MM.1S (cell line): ENCODE results near the gene DTHD1.

Experiments
- DNase-seq: peaks from one replicate; pipeline ENCODE4 v3.0.0-alpha.2; 2015
- H2AFZ ChIP-seq: fragments of 300-600 bp; sonication (generic); 2 replicates; pipeline ENCODE4 v1.6.0; 2016; ENCODE audit warnings: antibody characterized with exemption, low read length
- H3F3A ChIP-seq: fragments of 300-600 bp; sonication (generic); 2 replicates; pipeline ENCODE4 v1.6.1; 2016; ENCODE audit warnings: mild to moderate bottlenecking, antibody characterized with exemption, low read length, moderate library complexity, mixed read lengths; ENCODE audit not compliant: insufficient read depth
- H3K27ac ChIP-seq: fragments of 300-600 bp; sonication (generic); 2 replicates; pipeline ENCODE4 v1.5.1; 2016; ENCODE audit warnings: mild to moderate bottlenecking, low read length
- H3K27me3 ChIP-seq: fragments of 300-600 bp; sonication (generic); replicated peaks from 2 replicates; pipeline ENCODE4 v1.6.0; 2016; ENCODE audit warnings: low read length; ENCODE audit not compliant: insufficient read depth
- H3K36me3 ChIP-seq: fragments of 300-600 bp; sonication (generic); replicated peaks from 2 replicates; pipeline ENCODE4 v1.6.1; 2016; ENCODE audit warnings: mild to moderate bottlenecking, low read length, mixed read lengths; ENCODE audit not compliant: insufficient read depth
- H3K4me1 ChIP-seq: fragments of 300-600 bp; sonication (generic); 2 replicates; pipeline ENCODE4 v1.6.1; 2016; ENCODE audit warnings: low read length, mixed read lengths
- H3K4me2 ChIP-seq: fragments of 300-600 bp; sonication (generic); 2 replicates; pipeline ENCODE4 v1.6.0; 2016; ENCODE audit warnings: low read depth, low read length
- H3K4me3 ChIP-seq: fragments of 300-600 bp; sonication (generic); 2 replicates; pipeline ENCODE4 v1.5.1; 2016; ENCODE audit warnings: low read length, mixed read lengths
- H3K79me2 ChIP-seq: fragments of 300-600 bp; sonication (generic); 2 replicates; pipeline ENCODE4 v1.6.1; 2016; ENCODE audit warnings: mixed run types, low read length, mixed read lengths
- H3K9ac ChIP-seq: fragments of 300-600 bp; sonication (generic); 2 replicates; pipeline ENCODE4 v1.6.1; 2016; ENCODE audit warnings: low read length, mixed read lengths
- H3K9me2 ChIP-seq: fragments of 300-600 bp; sonication (generic); replicated peaks from 2 replicates; pipeline ENCODE4 v1.6.1; 2016; ENCODE audit warnings: mild to moderate bottlenecking, low read length, mixed read lengths; ENCODE audit not compliant: insufficient read depth
- H3K9me3 ChIP-seq: fragments of 300-600 bp; sonication (generic); replicated peaks from 2 replicates; pipeline ENCODE4 v1.6.1; 2016; ENCODE audit warnings: mild to moderate bottlenecking, low read length, mixed read lengths; ENCODE audit not compliant: insufficient read depth
- H4K20me1 ChIP-seq: fragments of 300-600 bp; sonication (generic); 2 replicates; pipeline ENCODE4 v1.6.1; 2016; ENCODE audit warnings: mild to moderate bottlenecking, low read length, moderate library complexity, mixed read lengths; ENCODE audit not compliant: insufficient read depth
- CTCF ChIP-seq: fragments of 300-600 bp; sonication (generic); IDR thresholded peaks from 2 replicates; pipeline ENCODE4 v1.5.1; 2016; ENCODE audit warnings: antibody characterized with exemption, low read length, mixed read lengths
- EZH2 ChIP-seq: fragments of 300-600 bp; sonication (generic); optimal IDR thresholded peaks from 2 replicates; pipeline ENCODE3; 2017; ENCODE audit warnings: low read depth, mild to moderate bottlenecking, antibody characterized with exemption, low read length, mixed read lengths
- EZH2phosphoT487 ChIP-seq: fragments of 300-600 bp; sonication (generic); IDR thresholded peaks from 2 replicates; pipeline ENCODE4 v1.6.1; 2018; ENCODE audit warnings: antibody characterized with exemption, low read length

DTHD1 gene

GRCh38 chr4:36286481-36286871 lies 5.1 kb downstream of the DTHD1 start:
- H3F3A ChIP-seq = no peaks in the 10 kb centered on the region
- no peaks in the 10 kb centered on the region for H3K9me3 ChIP-seq
- H3K79me2 ChIP-seq = no peaks in the 10 kb centered on the region
- no peak overlapping the region for H3K4me3 ChIP-seq
- H2AFZ ChIP-seq = no peak overlapping the region
- no peaks in the 10 kb centered on the region; the same call in 1 of the 2 replicates for H3K4me1 ChIP-seq
- no peaks in the 10 kb centered on the region for H3K9me2 ChIP-seq
- H3K36me3 ChIP-seq = no peaks in the 10 kb centered on the region
- H3K9ac ChIP-seq = no peak overlapping the region
- no peak overlapping the region for H3K27ac ChIP-seq
- DNase-seq = no peak
- H3K27me3 ChIP-seq = no peaks in the 10 kb centered on the region
- H3K4me2 ChIP-seq = no peak overlapping the region
- TF ChIP-seq CTCF (no peak), EZH2 (no peak), EZH2phosphoT487 (no peak)
- H4K20me1 ChIP-seq = no peaks in the 10 kb centered on the region

GRCh38 chr4:36288731-36289426 lies 7.5 kb downstream of the DTHD1 start:
- Histone ChIP-seq H3K27ac (no peak overlapping the region), H3K79me2 (no peaks in the 10 kb centered on the region), H3K9ac (no peak overlapping the region), H3K4me2 (no peak overlapping the region), H2AFZ (no peak overlapping the region), H3K4me3 (no peak overlapping the region), H3K27me3 (no peaks in the 10 kb centered on the region), H3K9me2 (no peaks in the 10 kb centered on the region), H4K20me1 (no peaks in the 10 kb centered on the region), H3K9me3 (no peaks in the 10 kb centered on the region), H3K4me1 (no peaks in the 10 kb centered on the region; the same call in 1 of the 2 replicates), H3K36me3 (no peaks in the 10 kb centered on the region), H3F3A (no peaks in the 10 kb centered on the region)
- no peak for DNase-seq
- no peak for TF ChIP-seq EZH2
- TF ChIP-seq EZH2phosphoT487 = no peak
- TF ChIP-seq CTCF = no peak

GRCh38 chr4:36290641-36291040 lies 9.2 kb downstream of the DTHD1 start:
- H3F3A ChIP-seq = no peaks in the 10 kb centered on the region
- H3K79me2 ChIP-seq = no peaks in the 10 kb centered on the region
- no peaks in the 10 kb centered on the region for H3K9me2 ChIP-seq
- TF ChIP-seq CTCF (no peak), EZH2phosphoT487 (no peak), EZH2 (no peak)
- H3K4me3 ChIP-seq = no peak overlapping the region
- no peaks in the 10 kb centered on the region for H3K36me3 ChIP-seq
- no peak overlapping the region for H3K9ac ChIP-seq
- no peak overlapping the region for H2AFZ ChIP-seq
- no peak for DNase-seq
- H4K20me1 ChIP-seq = no peaks in the 10 kb centered on the region
- H3K27me3 ChIP-seq = no peaks in the 10 kb centered on the region
- H3K4me1 ChIP-seq = no peaks in the 10 kb centered on the region; the same call in 1 of the 2 replicates
- no peaks in the 10 kb centered on the region for H3K9me3 ChIP-seq
- H3K27ac ChIP-seq = no peak overlapping the region
- H3K4me2 ChIP-seq = no peak overlapping the region
